Body of pancreas (tissue), 4 donors: ENCODE results near the gene CCDC112. TPM values are rescaled to one million over a fixed set of nuclear protein-coding genes. Genes with fewer than 3 reads are reported as not detected.
"Not testable (repeated sequence)": the region's sequence is repeated elsewhere in the genome, so short reads cannot be mapped to it uniquely, and the experiment has no call there.

Experiments
- ATAC-seq: fragments of 150-250 bp; one replicate; pipeline ENCODE4 v1.9.1; 2016
- DNase-seq, 4 donors: peaks; one replicate each; pipeline ENCODE4 v3.0.0-alpha.2; 2019
- H3K27ac ChIP-seq, 4 donors: fragments of 200-600 bp; sonication (generic); 1 replicate in 3 of 4; 2 replicates in 1 of 4; pipeline versions ENCODE4 v1.5.1 to v1.6.1; 2016 to 2019; ENCODE audit warnings: mild to moderate bottlenecking in 1 of 4, mixed read lengths in 1 of 4, moderate library complexity in 1 of 4
- H3K27me3 ChIP-seq, 2 donors: fragments of 200-600 bp; sonication (generic); one replicate each; pipeline ENCODE4 v1.6.0; 2016; ENCODE audit warnings: mild to moderate bottlenecking in 1 of 2
- H3K36me3 ChIP-seq, 2 donors: fragments of 200-600 bp; sonication (generic); replicated peaks in 1 of 2; 2 replicates each; pipeline ENCODE4 v1.5.1; 2016; ENCODE audit warnings: low read depth in 2 of 2; ENCODE audit not compliant: insufficient read depth in 1 of 2
- H3K4me1 ChIP-seq: fragments of 200-600 bp; sonication (generic); one replicate; pipeline ENCODE4 v1.6.0; 2016
- H3K4me3 ChIP-seq, 2 donors: fragments of 200-600 bp; sonication (generic); 1 replicate in 1 of 2; 2 replicates in 1 of 2; pipeline ENCODE4 v1.5.1; 2016 to 2019
- H3K9me3 ChIP-seq, 3 donors: fragments of 200-600 bp; sonication (generic); 1 replicate in 2 of 3; 2 replicates in 1 of 3; pipeline ENCODE4 v1.5.1; 2016
- POLR2A ChIP-seq, 3 donors: fragments of 450-650 bp; IDR thresholded peaks; one replicate each; pipeline ENCODE4 v1.6.1; 2016; ENCODE audit warnings: antibody characterized with exemption in 3 of 3, mild to moderate bottlenecking in 2 of 3
- WGBS, 2 donors: methylation state at CpG; one replicate each; pipeline ENCODE4 v1.1.5; 2017; 5-methylcytosine and 5-hydroxymethylcytosine counted together
- intact Hi-C: fragments of 100-400 bp; cut with DNase I; formaldehyde crosslinking; loops from one replicate; pipeline ENCODE4 v1.15.1; 2023
- total RNA-seq, 2 donors: library from RNA; depleted of rRNA; stranded (reverse); fragments of >200 nt; gene quantifications; one replicate each; pipeline ENCODE4 v1.1.0, GENCODE V29; 2016
- TF ChIP-seq, protein P1 (sequence below), 7 experiments: fragments of 450-650 bp in 4 of 7; fragments of 200-600 bp in 3 of 7; sonication (generic) in 3 of 7; IDR thresholded peaks; one replicate each; pipeline ENCODE4 v1.5.1; 2016 to 2019; ENCODE audit warnings: antibody characterized with exemption in 7 of 7

Gene CCDC112
- total RNA-seq, 2 donors from 2014 or later = 10.1 to 20.1 TPM

DNA sequence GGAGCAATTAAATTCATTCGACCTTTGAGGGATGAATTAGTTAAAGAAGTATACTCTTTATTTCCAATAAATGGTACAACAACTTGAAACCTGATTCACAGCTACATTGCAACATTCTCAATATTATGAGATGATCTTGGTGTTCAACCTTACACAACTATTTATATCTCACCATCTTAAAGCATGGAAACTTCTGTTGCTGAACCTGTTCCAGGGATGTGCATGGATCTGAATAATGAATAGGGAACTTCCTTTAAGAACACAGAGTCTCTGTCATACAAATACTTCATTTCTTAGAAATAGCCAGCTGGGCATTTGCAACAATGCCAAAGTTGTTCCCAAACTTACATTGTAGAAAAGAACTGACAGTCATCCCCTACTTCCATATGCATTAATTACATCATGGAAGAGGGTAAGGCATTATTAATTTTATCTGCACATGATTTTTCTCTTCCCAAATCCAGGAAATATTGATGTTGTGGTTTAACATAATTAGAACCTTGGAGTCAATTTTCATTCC, 39.8 kb upstream of the CCDC112 start:
- no peak for TF ChIP-seq POLR2A (IDR thresholded peaks at IDR 0.05)
- TF ChIP-seq, protein P1, sequence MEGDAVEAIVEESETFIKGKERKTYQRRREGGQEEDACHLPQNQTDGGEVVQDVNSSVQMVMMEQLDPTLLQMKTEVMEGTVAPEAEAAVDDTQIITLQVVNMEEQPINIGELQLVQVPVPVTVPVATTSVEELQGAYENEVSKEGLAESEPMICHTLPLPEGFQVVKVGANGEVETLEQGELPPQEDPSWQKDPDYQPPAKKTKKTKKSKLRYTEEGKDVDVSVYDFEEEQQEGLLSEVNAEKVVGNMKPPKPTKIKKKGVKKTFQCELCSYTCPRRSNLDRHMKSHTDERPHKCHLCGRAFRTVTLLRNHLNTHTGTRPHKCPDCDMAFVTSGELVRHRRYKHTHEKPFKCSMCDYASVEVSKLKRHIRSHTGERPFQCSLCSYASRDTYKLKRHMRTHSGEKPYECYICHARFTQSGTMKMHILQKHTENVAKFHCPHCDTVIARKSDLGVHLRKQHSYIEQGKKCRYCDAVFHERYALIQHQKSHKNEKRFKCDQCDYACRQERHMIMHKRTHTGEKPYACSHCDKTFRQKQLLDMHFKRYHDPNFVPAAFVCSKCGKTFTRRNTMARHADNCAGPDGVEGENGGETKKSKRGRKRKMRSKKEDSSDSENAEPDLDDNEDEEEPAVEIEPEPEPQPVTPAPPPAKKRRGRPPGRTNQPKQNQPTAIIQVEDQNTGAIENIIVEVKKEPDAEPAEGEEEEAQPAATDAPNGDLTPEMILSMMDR (IDR thresholded peaks at IDR 0.05) = no peak
- Histone ChIP-seq H3K4me1 (no peaks in the 10 kb centered on the region), H3K9me3 (no peaks in the 10 kb centered on the region), H3K27me3 (no peaks in the 10 kb centered on the region), H3K27ac (no peak overlapping the region), H3K4me3 (no peak overlapping the region), H3K36me3 (no peaks in the 10 kb centered on the region)
- WGBS, 2 donors = 68 to 86% methylated on average over 1 of the region's 1 CpG
- DNase-seq (no peak), ATAC-seq (no peak)
- intact Hi-C loops = no loop called here

DNA sequence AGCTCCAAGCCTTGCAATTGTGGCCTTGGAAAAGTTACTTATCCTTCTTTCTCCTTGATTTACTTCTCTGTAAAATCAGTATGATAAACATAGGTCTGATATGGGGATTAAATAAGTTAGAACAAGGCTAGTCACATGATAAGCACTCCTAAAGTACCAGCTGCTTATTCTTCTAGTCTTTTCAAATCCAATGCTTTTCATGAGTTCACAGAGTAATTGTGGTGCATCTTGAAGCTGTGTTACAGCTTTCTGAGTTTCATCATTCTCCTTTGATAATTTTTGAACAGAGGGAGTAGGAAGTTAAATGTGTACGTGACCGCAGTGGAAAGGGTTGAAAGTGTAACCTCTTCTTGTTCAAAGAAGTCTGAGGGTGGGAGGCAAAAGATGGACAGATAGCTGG, 38.8 kb upstream of the CCDC112 start:
- ATAC-seq = no peak
- Histone ChIP-seq H3K27ac (no peak overlapping the region), H3K9me3 (no peaks in the 10 kb centered on the region), H3K4me3 (no peak overlapping the region), H3K27me3 (no peaks in the 10 kb centered on the region), H3K4me1 (no peaks in the 10 kb centered on the region), H3K36me3 (no peaks in the 10 kb centered on the region)
- DNase-seq = no peak
- no peak for TF ChIP-seq POLR2A (IDR thresholded peaks at IDR 0.05)
- TF ChIP-seq, protein P1 (IDR thresholded peaks at IDR 0.05) = no peak
- intact Hi-C loops = no loop called here
- WGBS, 2 donors = 38 to 66% methylated on average over 2 of the region's 2 CpGs

DNA sequence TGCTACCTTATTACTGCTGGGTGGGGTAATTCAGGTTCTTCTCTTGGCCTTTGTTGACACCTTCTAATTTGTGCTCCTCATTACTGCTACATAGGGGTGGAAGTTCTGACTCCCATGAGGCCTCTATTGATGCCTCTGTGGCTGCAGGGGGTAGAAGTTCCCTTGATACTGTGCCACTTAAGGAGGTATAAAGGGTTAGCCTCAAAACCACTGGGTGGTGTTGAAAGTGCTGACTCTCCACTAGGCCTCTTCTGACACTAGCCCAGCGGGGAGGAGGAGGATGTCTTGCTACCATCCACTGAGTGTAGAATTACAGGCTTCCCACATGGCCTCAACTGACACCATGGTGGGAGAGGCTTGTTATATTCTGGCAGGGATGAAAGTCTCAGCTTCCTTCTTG, 36.7 kb upstream of the CCDC112 start:
- TF ChIP-seq POLR2A (IDR thresholded peaks at IDR 0.05) = no peak
- TF ChIP-seq, protein P1 (IDR thresholded peaks at IDR 0.05) = no peak
- H3K4me3 ChIP-seq = no peak overlapping the region
- 77% methylated on average over 1 of the region's 1 CpG; no CpG with 5 or more reads in 1 of the 2 donors for WGBS, 2 donors
- no peaks in the 10 kb centered on the region for H3K27me3 ChIP-seq
- ATAC-seq = no peak
- no peak overlapping the region for H3K27ac ChIP-seq
- DNase-seq = no peak
- intact Hi-C loops = no loop called here
- no peaks in the 10 kb centered on the region for H3K36me3 ChIP-seq
- no peaks in the 10 kb centered on the region for H3K4me1 ChIP-seq
- no peaks in the 10 kb centered on the region for H3K9me3 ChIP-seq

DNA sequence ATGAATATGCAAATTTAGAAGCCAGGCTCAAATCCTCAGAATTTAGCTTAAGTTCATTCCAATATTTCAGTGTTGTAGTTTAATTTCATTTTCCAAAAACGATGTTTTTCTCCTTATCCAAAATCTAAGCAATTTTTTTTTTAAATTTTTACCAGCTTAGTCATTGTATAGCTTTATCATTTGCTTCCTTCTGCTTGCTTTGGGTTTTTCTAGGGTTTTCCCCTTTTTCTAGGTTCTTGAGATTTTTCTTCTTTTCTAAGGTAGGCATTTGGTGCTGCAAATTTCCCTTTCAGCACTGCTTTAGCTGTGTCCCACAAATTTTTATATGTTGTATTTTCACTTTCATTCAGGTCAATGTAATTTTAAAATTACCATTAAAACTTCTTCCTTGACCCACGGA, 34.4 kb upstream of the CCDC112 start:
- WGBS, 2 donors = 53 to 59% methylated on average over 2 of the region's 2 CpGs
- no peak overlapping the region for H3K27ac ChIP-seq
- ATAC-seq (no peak), DNase-seq (no peak)
- H3K4me3 ChIP-seq = no peak overlapping the region
- no peaks in the 10 kb centered on the region for H3K9me3 ChIP-seq
- no peaks in the 10 kb centered on the region for H3K4me1 ChIP-seq
- no peaks in the 10 kb centered on the region for H3K27me3 ChIP-seq
- intact Hi-C loops = no loop called here
- TF ChIP-seq, protein P1 (IDR thresholded peaks at IDR 0.05) = no peak
- no peak for TF ChIP-seq POLR2A (IDR thresholded peaks at IDR 0.05)
- H3K36me3 ChIP-seq = no peaks in the 10 kb centered on the region

DNA sequence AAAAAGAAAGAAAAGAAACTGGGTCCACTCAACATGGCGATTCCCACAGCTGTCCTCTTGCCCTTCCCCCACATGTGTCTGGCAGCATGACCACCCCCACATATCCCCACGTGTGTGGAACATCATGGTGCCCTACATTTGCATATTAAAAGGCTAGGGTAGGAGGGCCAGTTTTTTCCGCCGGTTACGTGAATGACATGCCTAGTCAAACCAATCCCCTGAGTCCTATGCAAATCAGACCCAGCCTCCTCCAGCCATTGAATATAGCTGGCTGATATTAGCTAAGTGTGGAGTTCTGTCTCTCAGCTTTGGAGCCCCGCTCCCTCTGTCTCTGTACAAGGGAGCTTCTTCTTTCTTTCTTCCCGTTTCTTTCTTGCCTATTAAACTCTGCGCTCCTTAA, 33.0 kb upstream of the CCDC112 start:
- Histone ChIP-seq H3K27me3 (no peaks in the 10 kb centered on the region), H3K4me3 (no peak overlapping the region), H3K4me1 (no peaks in the 10 kb centered on the region), H3K9me3 (no peaks in the 10 kb centered on the region), H3K27ac (no peak overlapping the region), H3K36me3 (no peaks in the 10 kb centered on the region)
- 76 to 89% methylated on average over 8 of the region's 8 CpGs for WGBS, 2 donors
- TF ChIP-seq POLR2A (IDR thresholded peaks at IDR 0.05) = no peak
- TF ChIP-seq, protein P1 (IDR thresholded peaks at IDR 0.05) = no peak
- ATAC-seq (no peak), DNase-seq (no peak)
- intact Hi-C loops = no loop called here

DNA sequence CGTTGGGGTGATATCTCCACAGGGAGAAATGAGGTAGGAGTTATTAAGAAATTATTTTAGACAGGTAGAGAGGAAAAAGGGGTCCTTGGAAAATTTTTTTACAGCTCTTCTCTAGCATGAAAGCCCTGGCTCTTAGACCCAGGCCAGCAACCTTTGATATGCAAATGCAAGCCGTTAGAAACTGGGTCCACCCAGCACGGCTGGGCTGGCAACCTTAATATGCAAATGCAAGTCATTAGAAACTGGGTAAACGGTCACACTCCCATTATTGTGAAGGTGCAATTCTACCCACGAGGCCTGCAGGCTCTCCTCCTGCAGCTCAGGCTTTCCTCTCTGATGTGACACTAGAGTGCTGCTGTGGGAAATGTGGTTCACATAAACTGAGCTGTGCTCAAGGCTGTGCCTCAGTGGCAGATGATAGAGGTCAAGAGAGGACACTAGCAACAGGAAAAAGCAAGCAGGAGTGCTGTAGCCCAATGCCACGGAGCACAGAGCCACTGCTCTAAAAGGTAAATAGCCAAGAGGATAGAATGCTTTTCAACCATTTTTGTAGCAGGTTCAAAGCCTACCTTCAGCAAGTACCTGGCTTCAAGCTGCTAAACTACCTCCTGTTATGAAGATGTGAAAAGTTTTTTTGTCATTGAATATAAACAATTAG, 32.3 kb upstream of the CCDC112 start:
- intact Hi-C loops, H3K9me3 ChIP-seq, H3K27ac ChIP-seq, H3K27me3 ChIP-seq, H3K4me1 ChIP-seq, H3K4me3 ChIP-seq, H3K36me3 ChIP-seq, ATAC-seq, DNase-seq: not testable (repeated sequence)
- 24 to 53% methylated on average over 5 to 6 of the region's 6 CpGs for WGBS, 2 donors
